GM18868 (cell line): ENCODE data around the gene RNLS.

Experiments
- ATAC-seq: cut with Tn5 transposase; IDR thresholded peaks from one replicate; pipeline ENCODE4 v1.9.1; 2021; ENCODE audit warnings: mild to moderate bottlenecking, moderate library complexity; ENCODE audit not compliant: unreplicated experiment

Gene RNLS

GRCh38 chr10:88582806-88583583 lies at the start of gene RNLS:
RNLS (minus strand) TSS chr10:88583318.
- ATAC-seq = peak; percentile 84

DNA sequence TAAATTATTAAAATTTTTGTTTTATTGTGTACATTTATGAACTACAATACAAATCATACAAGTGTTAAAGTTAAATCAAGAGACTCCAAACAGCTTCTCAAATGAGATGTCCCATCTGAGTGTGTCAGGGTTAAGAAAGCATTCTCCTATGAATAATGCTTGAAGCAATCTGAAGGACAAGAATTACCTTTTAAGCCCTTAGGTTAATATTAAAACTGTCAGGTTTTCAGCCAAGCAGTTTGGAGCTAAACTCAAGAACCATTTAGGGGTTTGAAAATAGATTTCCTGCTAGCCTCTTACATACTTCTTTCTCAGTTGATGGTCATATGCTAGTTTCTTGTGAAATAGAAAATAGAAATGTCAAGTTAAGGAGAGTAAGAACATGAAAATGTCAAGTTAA lies 41.7 kb upstream of the RNLS start:
- ATAC-seq = no peak

- ATAC-seq = no peak
Measured at GRCh38 chr10:88623835-88624234, 40.7 kb upstream of the RNLS start.

GRCh38 chr10:88620441-88620840 lies 37.3 kb upstream of the RNLS start:
- ATAC-seq = no peak

DNA sequence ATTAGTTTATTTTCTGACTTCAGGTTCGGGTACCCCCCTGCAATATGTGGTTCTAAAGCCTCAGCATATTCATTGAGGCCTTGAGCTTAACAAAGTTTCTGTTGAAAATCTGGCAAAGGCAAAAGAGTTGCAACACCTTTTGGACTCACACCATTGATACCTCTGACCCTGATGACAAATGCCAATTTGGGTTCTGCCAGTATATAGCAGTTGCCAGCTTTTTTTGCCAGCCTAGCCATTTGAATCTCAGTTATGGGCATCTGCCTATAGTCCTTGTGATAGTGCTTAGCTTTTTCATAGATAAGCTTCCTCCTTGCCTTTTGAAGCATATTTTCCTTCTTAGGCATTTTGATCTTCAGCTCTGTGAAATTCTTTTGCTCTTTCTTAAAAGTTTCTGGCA lies 35.4 kb upstream of the RNLS start:
- no peak for ATAC-seq

- ATAC-seq = no peak
Measured at GRCh38 chr10:88617772-88618300, 34.7 kb upstream of the RNLS start.

DNA sequence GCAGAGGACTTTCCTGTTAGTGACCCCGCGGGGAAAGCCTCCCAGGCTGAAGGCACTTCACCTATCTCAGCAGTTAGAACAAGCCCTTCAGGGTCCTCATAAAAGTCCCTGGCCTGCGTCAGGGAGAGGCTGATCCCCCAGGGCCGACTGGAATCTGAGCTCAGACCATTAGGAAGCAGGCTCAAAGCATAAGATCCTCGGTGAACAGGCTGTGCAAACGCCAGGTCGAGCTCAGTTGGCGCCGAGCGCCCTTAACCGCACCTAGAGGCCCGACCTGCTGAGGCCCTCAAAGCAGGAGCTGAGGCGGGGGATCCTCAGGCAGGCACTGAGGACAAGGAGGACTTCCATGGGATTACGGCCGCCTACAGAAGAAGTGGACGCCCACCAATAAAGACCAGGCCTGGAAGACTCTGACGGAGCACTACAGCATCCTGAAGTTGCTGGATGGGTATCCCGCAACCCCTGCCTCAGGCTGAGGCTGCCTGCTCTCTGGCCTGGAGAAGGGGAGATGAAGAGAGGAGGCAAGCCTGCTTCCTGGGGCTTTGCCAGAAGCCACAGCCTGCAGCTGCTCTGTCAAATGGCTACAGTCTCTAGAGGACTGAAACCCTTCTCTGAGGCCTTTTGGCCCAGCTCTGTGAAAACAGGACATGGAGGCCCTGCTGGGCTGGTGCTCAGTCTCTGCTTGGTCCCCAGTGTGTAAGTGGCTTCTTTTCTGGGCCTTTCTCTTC lies 33.3 kb upstream of the RNLS start:
- ATAC-seq = no peak

DNA sequence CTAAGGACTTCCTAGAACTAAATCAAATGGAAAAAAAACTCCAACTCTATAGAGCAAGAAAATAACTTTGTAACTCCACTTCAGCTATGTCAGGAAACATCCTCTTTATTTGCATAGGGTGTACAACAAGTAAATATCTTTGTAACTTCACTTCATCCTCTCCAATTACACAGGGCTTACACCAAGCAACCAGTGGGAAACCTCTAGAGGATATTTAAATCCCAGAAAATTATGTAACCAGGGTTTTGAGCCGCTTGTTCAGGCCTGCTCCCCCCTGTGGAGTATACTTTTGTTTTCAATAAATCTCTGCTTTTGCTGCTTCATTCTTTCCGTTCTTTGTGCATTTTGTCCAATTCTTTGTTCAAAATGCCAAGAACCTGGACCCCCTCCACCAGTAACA lies 25.7 kb upstream of the RNLS start:
- no peak for ATAC-seq

GRCh38 chr10:88608052-88608732 lies 25.1 kb upstream of the RNLS start:
- ATAC-seq = peak; percentile 96

DNA sequence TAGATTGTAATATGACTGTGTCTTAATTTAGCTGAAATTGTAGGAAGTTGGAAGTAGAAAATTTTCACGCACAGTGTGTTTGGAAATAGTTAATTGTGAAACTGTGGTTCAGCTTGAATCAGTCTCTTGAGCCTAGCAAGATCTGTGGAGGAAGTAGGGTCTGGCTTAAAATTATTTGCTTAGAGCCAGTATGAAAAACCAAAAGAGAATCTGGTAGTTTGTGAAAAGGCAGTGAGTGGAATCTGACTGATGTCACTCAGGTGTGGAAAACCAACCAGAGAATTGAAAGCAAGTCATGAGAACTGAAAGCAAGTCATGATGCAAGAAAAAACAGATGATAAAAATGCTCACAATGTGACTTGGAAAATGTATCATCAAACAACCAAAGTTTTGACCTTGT lies 14.9 kb upstream of the RNLS start:
- ATAC-seq = peak; percentile 82

GRCh38 chr10:88594482-88594881 lies 11.4 kb upstream of the RNLS start:
- ATAC-seq = no peak

- no peak for ATAC-seq
Measured at GRCh38 chr10:88592906-88593305, 9.8 kb upstream of the RNLS start.

DNA sequence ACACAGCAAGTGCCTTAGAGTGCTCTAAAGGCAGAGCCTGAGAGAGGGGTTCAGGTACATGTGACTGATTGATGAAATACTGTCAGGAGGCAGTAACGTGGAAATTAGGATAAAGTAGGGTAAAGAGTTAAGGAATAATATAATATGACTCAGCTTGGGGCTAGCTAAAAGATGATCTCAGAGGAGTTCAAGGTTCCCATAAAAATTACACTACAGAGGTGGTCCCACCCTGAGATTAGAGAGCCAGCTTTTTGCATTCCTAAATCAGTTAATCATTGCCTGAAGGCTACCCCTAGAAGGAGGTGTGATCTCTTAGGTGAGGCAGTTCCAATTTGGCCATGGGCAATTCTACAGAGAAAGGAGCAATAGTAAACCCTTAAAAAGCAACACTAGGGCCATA lies 9.3 kb upstream of the RNLS start:
- ATAC-seq = no peak

GRCh38 chr10:88586462-88586861 lies 3.3 kb upstream of the RNLS start, which contains the start of gene LIPJ:
LIPJ (plus strand) TSS chr10:88586762; CDS start chr10:88590688, 3,926 bp downstream.
- no peak for ATAC-seq

GRCh38 chr10:88583584-88583957 lies 453 bp upstream of the RNLS start:
- ATAC-seq = no peak

GRCh38 chr10:88582411-88582805 lies 710 bp downstream of the RNLS start:
- no peak for ATAC-seq

DNA sequence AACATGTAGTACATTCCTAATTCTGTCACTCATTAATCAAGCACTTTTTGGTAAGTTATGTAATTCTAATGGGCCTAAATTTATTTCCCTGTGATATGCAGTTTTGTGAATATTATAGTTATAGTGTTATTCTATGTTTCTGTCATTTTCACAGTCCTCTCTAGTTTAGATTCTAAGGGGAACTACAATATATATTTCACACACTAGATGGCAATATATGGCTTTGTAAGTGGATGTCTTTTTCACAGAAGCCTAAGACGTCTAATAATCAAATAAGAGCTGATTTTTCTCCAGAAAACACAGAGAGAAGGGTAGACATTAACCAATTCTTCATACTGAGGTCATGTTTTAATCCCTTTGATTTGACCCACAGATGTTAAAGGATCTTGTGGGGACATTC lies 18.0 kb downstream of the RNLS start:
- ATAC-seq = no peak

DNA sequence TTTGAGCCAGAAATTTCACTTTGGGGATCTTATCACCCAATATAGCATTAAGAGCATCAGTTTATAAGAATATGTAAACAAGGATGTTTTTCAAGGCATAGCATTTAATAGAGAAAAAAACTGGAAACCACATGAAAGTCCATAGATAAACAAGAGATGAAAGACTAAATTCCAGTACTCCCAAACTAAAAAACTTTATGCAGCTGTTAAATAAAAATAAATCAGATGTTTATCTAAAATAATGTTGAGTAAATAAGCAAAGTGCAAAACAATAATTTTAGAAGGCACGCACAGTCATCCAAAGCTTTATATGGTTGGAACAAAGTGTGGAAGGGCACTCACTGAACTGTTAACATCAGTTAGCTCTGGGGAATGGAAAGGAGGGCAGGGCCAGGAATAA lies 21.0 kb downstream of the RNLS start:
- ATAC-seq = no peak

GRCh38 chr10:88557658-88558057 lies 25.5 kb downstream of the RNLS start:
- no peak for ATAC-seq

- ATAC-seq = no peak
Measured at GRCh38 chr10:88557256-88557655, 25.9 kb downstream of the RNLS start.

- no peak for ATAC-seq
Measured at GRCh38 chr10:88555190-88555908, 27.8 kb downstream of the RNLS start.
